ENCODE measurements around the gene ARMH1. TPM values are rescaled to one million over a fixed set of nuclear protein-coding genes. Genes with fewer than 3 reads are reported as not detected.

Gene ARMH1
- total RNA-seq, 4 donors from 2014 or later: 0.40 to 2.5 (median 0.96) TPM; not detected in 1

- Histone ChIP-seq H3K4me1 (peaks cover 0 to 6% (median 2%) of the 10 kb centered on the region in 4 donors), H3K4me3 (no peak overlapping the region), H3K27me3 (no peaks in the 10 kb centered on the region), H3K9me3 (no peaks in the 10 kb centered on the region), H3K36me3 (no peaks in the 10 kb centered on the region), H3K27ac (peak overlapping the region in 3 of 4 donors; percentile 37 to 62 (median 52))
- WGBS, 2 donors (ENCODE audit: low coverage in 1 of 2): 24 to 41% methylated on average over 8 to 14 of the region's 14 CpGs
- intact Hi-C loops (cut with DNase I; ENCODE audit: low total_unique reads): no loop called here
- in situ Hi-C loops (cut with MboI; ENCODE audit: low pct_ligation_motif_present in 1 of 4, low pct_unique_long_range_greater_than_20kb in 1 of 4, low sequenced_read_pairs in 3 of 4): no loop called here
- DNase-seq: peak; percentile 69
- TF ChIP-seq POLR2A (IDR thresholded peaks at IDR 0.05) (peak; percentile 86), EP300 (IDR thresholded peaks at IDR 0.05; ENCODE audit: low read depth) (no peak), POLR2AphosphoS5 (IDR thresholded peaks at IDR 0.05) (peak in 2 of 3 donors; percentile 86 to 93)
- TF ChIP-seq, protein P1, sequence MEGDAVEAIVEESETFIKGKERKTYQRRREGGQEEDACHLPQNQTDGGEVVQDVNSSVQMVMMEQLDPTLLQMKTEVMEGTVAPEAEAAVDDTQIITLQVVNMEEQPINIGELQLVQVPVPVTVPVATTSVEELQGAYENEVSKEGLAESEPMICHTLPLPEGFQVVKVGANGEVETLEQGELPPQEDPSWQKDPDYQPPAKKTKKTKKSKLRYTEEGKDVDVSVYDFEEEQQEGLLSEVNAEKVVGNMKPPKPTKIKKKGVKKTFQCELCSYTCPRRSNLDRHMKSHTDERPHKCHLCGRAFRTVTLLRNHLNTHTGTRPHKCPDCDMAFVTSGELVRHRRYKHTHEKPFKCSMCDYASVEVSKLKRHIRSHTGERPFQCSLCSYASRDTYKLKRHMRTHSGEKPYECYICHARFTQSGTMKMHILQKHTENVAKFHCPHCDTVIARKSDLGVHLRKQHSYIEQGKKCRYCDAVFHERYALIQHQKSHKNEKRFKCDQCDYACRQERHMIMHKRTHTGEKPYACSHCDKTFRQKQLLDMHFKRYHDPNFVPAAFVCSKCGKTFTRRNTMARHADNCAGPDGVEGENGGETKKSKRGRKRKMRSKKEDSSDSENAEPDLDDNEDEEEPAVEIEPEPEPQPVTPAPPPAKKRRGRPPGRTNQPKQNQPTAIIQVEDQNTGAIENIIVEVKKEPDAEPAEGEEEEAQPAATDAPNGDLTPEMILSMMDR (IDR thresholded peaks at IDR 0.05): no peak
These were observed 47.2 kb downstream of the ARMH1 start for GRCh38 chr1:44721485-44722361.

DNA sequence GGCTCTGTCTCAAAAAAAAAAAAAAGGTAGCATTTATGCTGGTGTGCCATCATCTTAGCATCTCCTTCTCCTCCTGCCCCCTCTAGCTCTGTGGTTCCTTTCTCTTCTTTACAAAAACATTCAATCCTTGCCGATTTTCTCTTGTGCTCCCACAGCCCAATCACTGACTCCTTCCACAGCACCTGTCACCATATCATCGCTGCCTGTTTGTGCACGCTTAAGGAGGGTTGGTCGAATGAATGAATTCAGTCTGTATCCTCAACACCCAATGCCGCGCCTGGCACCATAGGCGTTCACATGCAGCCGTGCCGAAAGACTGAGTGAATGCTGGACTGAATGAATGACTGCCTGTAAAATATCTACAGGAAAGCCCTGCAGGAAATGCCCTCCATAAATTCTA lies 48.5 kb downstream of the ARMH1 start:
- peaks cover 0 to 6% (median 0%) of the 10 kb centered on the region in 4 donors for H3K4me1 ChIP-seq
- intact Hi-C loops (cut with DNase I; ENCODE audit: low total_unique reads): no loop called here
- 67 to 72% methylated on average over 3 to 9 of the region's 9 CpGs for WGBS, 2 donors (ENCODE audit: low coverage in 1 of 2)
- H3K36me3 ChIP-seq: no peaks in the 10 kb centered on the region
- in situ Hi-C loops (cut with MboI; ENCODE audit: low pct_ligation_motif_present in 1 of 4, low pct_unique_long_range_greater_than_20kb in 1 of 4, low sequenced_read_pairs in 3 of 4): no loop called here
- TF ChIP-seq EP300 (IDR thresholded peaks at IDR 0.05; ENCODE audit: low read depth) (no peak), POLR2A (IDR thresholded peaks at IDR 0.05) (no peak), POLR2AphosphoS5 (IDR thresholded peaks at IDR 0.05) (no peak)
- TF ChIP-seq, protein P1 (IDR thresholded peaks at IDR 0.05): no peak
- H3K27me3 ChIP-seq: no peaks in the 10 kb centered on the region
- H3K27ac ChIP-seq: no peak overlapping the region
- DNase-seq: no peak
- H3K4me3 ChIP-seq: no peak overlapping the region
- no peaks in the 10 kb centered on the region for H3K9me3 ChIP-seq

- no peaks in the 10 kb centered on the region for H3K36me3 ChIP-seq
- no peak overlapping the region for H3K27ac ChIP-seq
- DNase-seq: peak; percentile 56
- intact Hi-C loops (cut with DNase I; ENCODE audit: low total_unique reads) (no loop called here), in situ Hi-C loops (cut with MboI; ENCODE audit: low pct_ligation_motif_present in 1 of 4, low pct_unique_long_range_greater_than_20kb in 1 of 4, low sequenced_read_pairs in 3 of 4) (no loop called here)
- 84 to 96% methylated on average over 5 to 28 of the region's 28 CpGs for WGBS, 2 donors (ENCODE audit: low coverage in 1 of 2)
- H3K9me3 ChIP-seq: no peaks in the 10 kb centered on the region
- H3K27me3 ChIP-seq: no peaks in the 10 kb centered on the region
- H3K4me3 ChIP-seq: no peak overlapping the region
- TF ChIP-seq POLR2A (IDR thresholded peaks at IDR 0.05) (no peak), POLR2AphosphoS5 (IDR thresholded peaks at IDR 0.05) (no peak), EP300 (IDR thresholded peaks at IDR 0.05; ENCODE audit: low read depth) (no peak)
- TF ChIP-seq, protein P1 (IDR thresholded peaks at IDR 0.05): no peak
- H3K4me1 ChIP-seq: peaks cover 0 to 6% (median 0%) of the 10 kb centered on the region in 4 donors
These were observed 49.2 kb downstream of the ARMH1 start for GRCh38 chr1:44723496-44724295.

Measured in transverse colon (tissue), 4 donors.